ENCODE data around the gene SOX10.

The SOX10 gene

GRCh38 chr22:37985050-37985585 is 763 bp upstream of the SOX10 start:
- no peak for DNase-seq (ENCODE audit: low spot score)
- Histone ChIP-seq H4K91ac (ENCODE audit: low read depth, low read length, poor library complexity) (no peak overlapping the region), H2BK120ac (ENCODE audit: low read depth, low read length) (no peak overlapping the region), H3K27me3 (ENCODE audit: control insufficient read depth in 3 of 3, insufficient read depth in 3 of 3, low read depth in 1 of 3, low read length in 3 of 3) (peaks cover 0 to 22% (median 10%) of the 10 kb centered on the region in 3 experiments), H3K23ac (ENCODE audit: low read depth, low read length, poor library complexity) (no peak overlapping the region), H3K4me3 (ENCODE audit: low read length in 2 of 2) (no peak overlapping the region), H3K36me3 (replicated peaks in 1 of 2; ENCODE audit: control insufficient read depth in 2 of 2, insufficient read depth in 2 of 2, low read length in 2 of 2) (peaks cover 0 to 4% of the 10 kb centered on the region in 2 donors), H4K8ac (ENCODE audit: low read depth, low read length) (no peak overlapping the region), H2AK5ac (ENCODE audit: low read depth, low read length) (peak overlapping the region; percentile 91), H2BK12ac (ENCODE audit: low read length) (no peak overlapping the region), H3K18ac (ENCODE audit: low read length) (peak overlapping the region; percentile 70), H2BK15ac (ENCODE audit: low read length) (peak overlapping the region; percentile 81), H2AFZ (ENCODE audit: low read length) (no peak overlapping the region), H3K79me1 (ENCODE audit: low read depth, low read length) (no peaks in the 10 kb centered on the region), H3K9ac (ENCODE audit: low read depth, low read length, poor library complexity) (peak overlapping the region; percentile 9), H3K4ac (ENCODE audit: low read length) (no peak overlapping the region), H3K27ac (replicated peaks; ENCODE audit: low read length) (no peak overlapping the region), H3K14ac (ENCODE audit: low read length) (peak overlapping the region; percentile 5), H3K4me2 (ENCODE audit: insufficient read depth, low read length, poor library complexity, severe bottlenecking) (no peak overlapping the region), H3K4me1 (ENCODE audit: control insufficient read depth in 2 of 2, insufficient read depth in 1 of 2, low read depth in 1 of 2, low read length in 2 of 2) (peaks cover 0 to 23% of the 10 kb centered on the region in 2 donors), H3K9me3 (replicated peaks in 1 of 2; ENCODE audit: control insufficient read depth in 2 of 2, insufficient read depth in 1 of 2, low read depth in 1 of 2, low read length in 2 of 2) (no peaks in the 10 kb centered on the region), H2BK5ac (ENCODE audit: low read length) (no peak overlapping the region)
- no CpG with 5 or more reads among the region's 9 CpGs for WGBS, 2 donors (ENCODE audit: extremely low coverage in 2 of 2, insufficient read length in 2 of 2, insufficient replicate concordance in 1 of 2)

GRCh38 chr22:37982938-37983859 is 1.2 kb downstream of the SOX10 start:
- Histone ChIP-seq H3K4me2 (ENCODE audit: insufficient read depth, low read length, poor library complexity, severe bottlenecking) (peak overlapping the region; percentile 52), H3K27ac (replicated peaks; ENCODE audit: low read length) (no peak overlapping the region), H2BK5ac (ENCODE audit: low read length) (peak overlapping the region; percentile 42), H3K14ac (ENCODE audit: low read length) (no peak overlapping the region), H3K18ac (ENCODE audit: low read length) (peak overlapping the region; percentile 96), H2AK5ac (ENCODE audit: low read depth, low read length) (peak overlapping the region; percentile 99), H3K9me3 (replicated peaks in 1 of 2; ENCODE audit: control insufficient read depth in 2 of 2, insufficient read depth in 1 of 2, low read depth in 1 of 2, low read length in 2 of 2) (no peaks in the 10 kb centered on the region), H4K91ac (ENCODE audit: low read depth, low read length, poor library complexity) (no peak overlapping the region), H2AFZ (ENCODE audit: low read length) (no peak overlapping the region), H3K4me3 (ENCODE audit: low read length in 2 of 2) (peak overlapping the region in 1 of 2 donors; percentile 27), H3K79me1 (ENCODE audit: low read depth, low read length) (no peaks in the 10 kb centered on the region), H2BK120ac (ENCODE audit: low read depth, low read length) (peak overlapping the region; percentile 64), H2BK12ac (ENCODE audit: low read length) (peak overlapping the region; percentile 81), H3K23ac (ENCODE audit: low read depth, low read length, poor library complexity) (peak overlapping the region; percentile 99), H3K4ac (ENCODE audit: low read length) (no peak overlapping the region), H3K4me1 (ENCODE audit: control insufficient read depth in 2 of 2, insufficient read depth in 1 of 2, low read depth in 1 of 2, low read length in 2 of 2) (peaks cover 0 to 32% of the 10 kb centered on the region in 2 donors), H4K8ac (ENCODE audit: low read depth, low read length) (no peak overlapping the region), H3K36me3 (replicated peaks in 1 of 2; ENCODE audit: control insufficient read depth in 2 of 2, insufficient read depth in 2 of 2, low read length in 2 of 2) (peaks cover 0 to 4% of the 10 kb centered on the region in 2 donors), H3K27me3 (ENCODE audit: control insufficient read depth in 3 of 3, insufficient read depth in 3 of 3, low read depth in 1 of 3, low read length in 3 of 3) (peaks cover 0 to 22% (median 10%) of the 10 kb centered on the region in 3 experiments), H2BK15ac (ENCODE audit: low read length) (peak overlapping the region; percentile 98), H3K9ac (ENCODE audit: low read depth, low read length, poor library complexity) (peak overlapping the region; percentile 82)
- DNase-seq (ENCODE audit: low spot score): no peak
- WGBS, 2 donors (ENCODE audit: extremely low coverage in 2 of 2, insufficient read length in 2 of 2, insufficient replicate concordance in 1 of 2): no CpG with 5 or more reads among the region's 84 CpGs

DNA sequence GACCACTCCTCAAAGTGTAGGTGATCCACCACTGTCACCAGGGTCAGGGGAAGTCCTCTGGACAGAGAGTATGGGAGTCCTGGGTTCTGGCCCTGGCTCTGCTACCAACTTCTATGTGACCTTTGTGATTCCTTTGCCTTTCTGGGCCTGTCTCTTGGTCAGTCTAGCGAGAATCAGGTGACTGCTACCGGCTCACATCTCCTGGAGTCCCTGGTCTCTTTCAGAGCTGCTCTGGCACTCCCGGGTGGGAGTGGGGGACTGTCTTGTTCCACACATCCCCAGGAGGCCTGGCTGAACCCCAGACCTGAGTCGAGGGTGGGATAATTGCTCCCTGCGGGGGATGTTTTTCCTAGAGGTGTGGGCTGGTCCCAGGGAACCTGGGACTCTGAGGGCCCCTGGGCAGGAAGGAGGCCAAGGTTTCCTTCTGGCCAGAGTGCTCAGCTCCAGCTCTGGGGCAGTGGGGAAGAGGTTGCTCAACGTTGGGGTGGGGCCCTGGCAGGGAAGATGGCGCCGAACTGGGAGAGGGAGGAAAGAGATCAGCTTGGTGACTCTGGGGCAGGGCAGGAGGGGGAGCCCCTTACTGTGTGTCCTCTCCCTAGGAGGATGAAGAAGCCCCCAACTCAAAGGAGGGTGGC is 2.1 kb downstream of the SOX10 start:
- Histone ChIP-seq H3K27me3 (ENCODE audit: control insufficient read depth in 3 of 3, insufficient read depth in 3 of 3, low read depth in 1 of 3, low read length in 3 of 3) (peaks cover 0 to 22% (median 10%) of the 10 kb centered on the region in 3 experiments), H3K9me3 (replicated peaks in 1 of 2; ENCODE audit: control insufficient read depth in 2 of 2, insufficient read depth in 1 of 2, low read depth in 1 of 2, low read length in 2 of 2) (no peaks in the 10 kb centered on the region), H2BK12ac (ENCODE audit: low read length) (no peak overlapping the region), H3K27ac (replicated peaks; ENCODE audit: low read length) (no peak overlapping the region), H2AFZ (ENCODE audit: low read length) (no peak overlapping the region), H3K9ac (ENCODE audit: low read depth, low read length, poor library complexity) (no peak overlapping the region), H3K23ac (ENCODE audit: low read depth, low read length, poor library complexity) (no peak overlapping the region), H3K4me1 (ENCODE audit: control insufficient read depth in 2 of 2, insufficient read depth in 1 of 2, low read depth in 1 of 2, low read length in 2 of 2) (peaks cover 0 to 32% of the 10 kb centered on the region in 2 donors), H2BK120ac (ENCODE audit: low read depth, low read length) (no peak overlapping the region), H4K91ac (ENCODE audit: low read depth, low read length, poor library complexity) (no peak overlapping the region), H3K18ac (ENCODE audit: low read length) (no peak overlapping the region), H2BK15ac (ENCODE audit: low read length) (no peak overlapping the region), H3K79me1 (ENCODE audit: low read depth, low read length) (no peaks in the 10 kb centered on the region), H3K36me3 (replicated peaks in 1 of 2; ENCODE audit: control insufficient read depth in 2 of 2, insufficient read depth in 2 of 2, low read length in 2 of 2) (peaks cover 0 to 3% of the 10 kb centered on the region in 2 donors), H3K4me3 (ENCODE audit: low read length in 2 of 2) (no peak overlapping the region), H3K14ac (ENCODE audit: low read length) (no peak overlapping the region), H2BK5ac (ENCODE audit: low read length) (no peak overlapping the region), H3K4me2 (ENCODE audit: insufficient read depth, low read length, poor library complexity, severe bottlenecking) (no peak overlapping the region), H4K8ac (ENCODE audit: low read depth, low read length) (no peak overlapping the region), H3K4ac (ENCODE audit: low read length) (no peak overlapping the region), H2AK5ac (ENCODE audit: low read depth, low read length) (no peak overlapping the region)
- no peak for DNase-seq (ENCODE audit: low spot score)
- no CpG with 5 or more reads among the region's 8 CpGs for WGBS, 2 donors (ENCODE audit: extremely low coverage in 2 of 2, insufficient read length in 2 of 2, insufficient replicate concordance in 1 of 2)

Measured in neuronal stem cell (in vitro differentiated cells).